ENCODE measurements around the gene PATJ. TPM values are rescaled to one million over a fixed set of nuclear protein-coding genes. Genes with fewer than 3 reads are reported as not detected.

Gene PATJ
- polyA plus RNA-seq, 1 donor from 2014 or later: 7.8 TPM

DNA sequence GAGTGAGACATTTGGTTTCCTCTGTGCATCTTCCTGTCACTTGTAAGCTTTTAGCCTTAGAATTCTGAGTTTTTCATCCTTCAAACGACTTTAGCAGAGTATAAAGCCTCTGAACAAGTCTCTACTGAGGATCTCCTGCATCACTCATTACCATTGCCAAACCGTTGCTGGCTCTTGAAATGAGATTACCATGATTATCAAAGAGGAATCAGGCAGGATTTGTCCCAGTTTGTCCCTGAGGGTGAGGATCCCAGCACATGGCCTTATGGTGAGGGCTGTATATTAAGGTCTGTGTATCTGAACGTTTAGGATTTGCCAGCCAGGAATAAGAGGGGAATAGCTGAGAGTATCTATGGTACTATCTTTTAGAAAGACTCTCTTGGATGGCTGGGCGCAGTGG lies 282.9 kb downstream of the PATJ start:
- Histone ChIP-seq H3K27me3 (ENCODE audit: insufficient read depth, low read depth, low read length) (no peaks in the 10 kb centered on the region), H2AFZ (ENCODE audit: low read depth, low read length) (no peak overlapping the region), H3K79me2 (replicated peaks; ENCODE audit: insufficient read depth, low read length) (no peaks in the 10 kb centered on the region), H3K4me2 (ENCODE audit: low read length) (no peak overlapping the region), H3K9ac (ENCODE audit: low read length) (no peak overlapping the region), H3K4me3 (ENCODE audit: low read length) (no peak overlapping the region), H4K20me1 (ENCODE audit: insufficient read depth) (no peaks in the 10 kb centered on the region), H3K36me3 (ENCODE audit: insufficient read depth, low read length) (no peaks in the 10 kb centered on the region), H3K27ac (ENCODE audit: low read length) (no peak overlapping the region), H3K9me2 (ENCODE audit: insufficient read depth, low read length) (no peaks in the 10 kb centered on the region), H3F3A (ENCODE audit: insufficient read depth, low read length, poor library complexity, severe bottlenecking) (no peaks in the 10 kb centered on the region), H3K9me3 (ENCODE audit: low read length) (no peaks in the 10 kb centered on the region)
- TF ChIP-seq, protein P1, sequence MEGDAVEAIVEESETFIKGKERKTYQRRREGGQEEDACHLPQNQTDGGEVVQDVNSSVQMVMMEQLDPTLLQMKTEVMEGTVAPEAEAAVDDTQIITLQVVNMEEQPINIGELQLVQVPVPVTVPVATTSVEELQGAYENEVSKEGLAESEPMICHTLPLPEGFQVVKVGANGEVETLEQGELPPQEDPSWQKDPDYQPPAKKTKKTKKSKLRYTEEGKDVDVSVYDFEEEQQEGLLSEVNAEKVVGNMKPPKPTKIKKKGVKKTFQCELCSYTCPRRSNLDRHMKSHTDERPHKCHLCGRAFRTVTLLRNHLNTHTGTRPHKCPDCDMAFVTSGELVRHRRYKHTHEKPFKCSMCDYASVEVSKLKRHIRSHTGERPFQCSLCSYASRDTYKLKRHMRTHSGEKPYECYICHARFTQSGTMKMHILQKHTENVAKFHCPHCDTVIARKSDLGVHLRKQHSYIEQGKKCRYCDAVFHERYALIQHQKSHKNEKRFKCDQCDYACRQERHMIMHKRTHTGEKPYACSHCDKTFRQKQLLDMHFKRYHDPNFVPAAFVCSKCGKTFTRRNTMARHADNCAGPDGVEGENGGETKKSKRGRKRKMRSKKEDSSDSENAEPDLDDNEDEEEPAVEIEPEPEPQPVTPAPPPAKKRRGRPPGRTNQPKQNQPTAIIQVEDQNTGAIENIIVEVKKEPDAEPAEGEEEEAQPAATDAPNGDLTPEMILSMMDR (IDR thresholded peaks at IDR 0.05; ENCODE audit: poor library complexity, severe bottlenecking): no peak
- TF ChIP-seq, protein P2, sequence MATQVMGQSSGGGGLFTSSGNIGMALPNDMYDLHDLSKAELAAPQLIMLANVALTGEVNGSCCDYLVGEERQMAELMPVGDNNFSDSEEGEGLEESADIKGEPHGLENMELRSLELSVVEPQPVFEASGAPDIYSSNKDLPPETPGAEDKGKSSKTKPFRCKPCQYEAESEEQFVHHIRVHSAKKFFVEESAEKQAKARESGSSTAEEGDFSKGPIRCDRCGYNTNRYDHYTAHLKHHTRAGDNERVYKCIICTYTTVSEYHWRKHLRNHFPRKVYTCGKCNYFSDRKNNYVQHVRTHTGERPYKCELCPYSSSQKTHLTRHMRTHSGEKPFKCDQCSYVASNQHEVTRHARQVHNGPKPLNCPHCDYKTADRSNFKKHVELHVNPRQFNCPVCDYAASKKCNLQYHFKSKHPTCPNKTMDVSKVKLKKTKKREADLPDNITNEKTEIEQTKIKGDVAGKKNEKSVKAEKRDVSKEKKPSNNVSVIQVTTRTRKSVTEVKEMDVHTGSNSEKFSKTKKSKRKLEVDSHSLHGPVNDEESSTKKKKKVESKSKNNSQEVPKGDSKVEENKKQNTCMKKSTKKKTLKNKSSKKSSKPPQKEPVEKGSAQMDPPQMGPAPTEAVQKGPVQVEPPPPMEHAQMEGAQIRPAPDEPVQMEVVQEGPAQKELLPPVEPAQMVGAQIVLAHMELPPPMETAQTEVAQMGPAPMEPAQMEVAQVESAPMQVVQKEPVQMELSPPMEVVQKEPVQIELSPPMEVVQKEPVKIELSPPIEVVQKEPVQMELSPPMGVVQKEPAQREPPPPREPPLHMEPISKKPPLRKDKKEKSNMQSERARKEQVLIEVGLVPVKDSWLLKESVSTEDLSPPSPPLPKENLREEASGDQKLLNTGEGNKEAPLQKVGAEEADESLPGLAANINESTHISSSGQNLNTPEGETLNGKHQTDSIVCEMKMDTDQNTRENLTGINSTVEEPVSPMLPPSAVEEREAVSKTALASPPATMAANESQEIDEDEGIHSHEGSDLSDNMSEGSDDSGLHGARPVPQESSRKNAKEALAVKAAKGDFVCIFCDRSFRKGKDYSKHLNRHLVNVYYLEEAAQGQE (IDR thresholded peaks at IDR 0.05; ENCODE audit: borderline replicate concordance): no peak
- TF ChIP-seq TAF1 (IDR thresholded peaks at IDR 0.05; ENCODE audit: low read depth) (no peak), EZH2 (IDR thresholded peaks at IDR 0.05; ENCODE audit: borderline replicate concordance, insufficient read depth, low read length, poor library complexity, severe bottlenecking) (no peak), EP300 (conservative IDR thresholded peaks at IDR 0.05; ENCODE audit: poor library complexity, severe bottlenecking) (no peak), MXI1 (conservative IDR thresholded peaks at IDR 0.05; ENCODE audit: poor library complexity, severe bottlenecking) (no peak), RAD21 (conservative IDR thresholded peaks at IDR 0.05) (no peak), SMC3 (conservative IDR thresholded peaks at IDR 0.05; ENCODE audit: poor library complexity) (no peak), POLR2AphosphoS5 (IDR thresholded peaks at IDR 0.05) (no peak)

DNA sequence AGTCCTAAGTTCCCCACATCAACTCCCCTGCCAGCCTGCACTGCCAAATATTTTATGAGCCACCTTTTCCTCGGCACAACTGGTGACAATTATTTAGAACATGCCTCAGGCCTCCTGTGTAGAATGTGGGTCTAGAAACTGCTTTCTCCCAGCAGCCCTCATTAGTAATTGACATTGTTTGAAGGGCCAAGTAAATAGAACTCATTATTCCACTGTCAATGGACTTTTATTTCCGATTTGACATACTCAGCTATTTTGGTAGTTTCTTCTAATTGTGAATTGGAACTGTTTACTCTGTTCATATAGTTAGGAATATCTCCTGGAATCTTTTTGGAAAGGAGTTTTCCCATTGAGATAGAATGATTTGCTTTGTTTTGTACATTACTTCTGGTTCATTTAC lies 283.6 kb downstream of the PATJ start:
- no peaks in the 10 kb centered on the region for H3K9me2 ChIP-seq (ENCODE audit: insufficient read depth, low read length)
- no peak overlapping the region for H3K27ac ChIP-seq (ENCODE audit: low read length)
- H3K9me3 ChIP-seq (ENCODE audit: low read length): no peaks in the 10 kb centered on the region
- no peak overlapping the region for H3K4me2 ChIP-seq (ENCODE audit: low read length)
- H3K4me3 ChIP-seq (ENCODE audit: low read length): no peak overlapping the region
- no peak for TF ChIP-seq TAF1 (IDR thresholded peaks at IDR 0.05; ENCODE audit: low read depth)
- TF ChIP-seq, protein P2 (IDR thresholded peaks at IDR 0.05; ENCODE audit: borderline replicate concordance): no peak
- TF ChIP-seq EZH2 (IDR thresholded peaks at IDR 0.05; ENCODE audit: borderline replicate concordance, insufficient read depth, low read length, poor library complexity, severe bottlenecking): no peak
- TF ChIP-seq POLR2AphosphoS5 (IDR thresholded peaks at IDR 0.05): no peak
- no peak for TF ChIP-seq MXI1 (conservative IDR thresholded peaks at IDR 0.05; ENCODE audit: poor library complexity, severe bottlenecking)
- TF ChIP-seq, protein P1 (IDR thresholded peaks at IDR 0.05; ENCODE audit: poor library complexity, severe bottlenecking): no peak
- no peak for TF ChIP-seq RAD21 (conservative IDR thresholded peaks at IDR 0.05)
- no peak for TF ChIP-seq EP300 (conservative IDR thresholded peaks at IDR 0.05; ENCODE audit: poor library complexity, severe bottlenecking)
- no peak for TF ChIP-seq SMC3 (conservative IDR thresholded peaks at IDR 0.05; ENCODE audit: poor library complexity)
- H3K36me3 ChIP-seq (ENCODE audit: insufficient read depth, low read length): no peaks in the 10 kb centered on the region
- no peak overlapping the region for H3K9ac ChIP-seq (ENCODE audit: low read length)
- H3F3A ChIP-seq (ENCODE audit: insufficient read depth, low read length, poor library complexity, severe bottlenecking): no peaks in the 10 kb centered on the region
- H3K79me2 ChIP-seq (replicated peaks; ENCODE audit: insufficient read depth, low read length): no peaks in the 10 kb centered on the region
- H2AFZ ChIP-seq (ENCODE audit: low read depth, low read length): no peak overlapping the region
- no peaks in the 10 kb centered on the region for H4K20me1 ChIP-seq (ENCODE audit: insufficient read depth)
- no peaks in the 10 kb centered on the region for H3K27me3 ChIP-seq (ENCODE audit: insufficient read depth, low read depth, low read length)

Measured in neural cell (in vitro differentiated cells).